Central memory CD8-positive, alpha-beta T cell (primary cell): ENCODE data around the gene DDX52.

ENCODE experiments used
- ATAC-seq: fragments of 150-1000 bp; cut with Tn5 transposase; replicated peaks from 2 replicates; pipeline ENCODE4 v1.10.0; 2022; ENCODE audit warnings: mild to moderate bottlenecking, moderate FRiP score, moderate number of reproducible peaks; ENCODE audit not compliant: poor library complexity, severe bottlenecking; ENCODE audit errors: extremely low read depth
- DNase-seq, 2 donors: peaks; one replicate each; pipeline ENCODE4 v3.0.0; 2021; ENCODE audit warnings: low spot score in 2 of 2
- H3K27ac Mint-ChIP-seq: one replicate; pipeline ENCODE4 v1.8.0; 2022; ENCODE audit warnings: low read depth, mild to moderate bottlenecking, moderate library complexity, mixed read lengths
- H3K27me3 Mint-ChIP-seq: one replicate; pipeline ENCODE4 v1.8.0; 2022; ENCODE audit warnings: mixed read lengths
- H3K36me3 Mint-ChIP-seq: one replicate; pipeline ENCODE4 v1.8.0; 2022; ENCODE audit warnings: mild to moderate bottlenecking, moderate library complexity, mixed read lengths; ENCODE audit not compliant: insufficient read depth
- H3K4me1 Mint-ChIP-seq: one replicate; pipeline ENCODE4 v1.8.0; 2022; ENCODE audit warnings: mixed read lengths
- H3K4me3 Mint-ChIP-seq: one replicate; pipeline ENCODE4 v1.8.0; 2022; ENCODE audit warnings: mild to moderate bottlenecking, moderate library complexity, mixed read lengths
- H3K9me3 Mint-ChIP-seq: one replicate; pipeline ENCODE4 v1.8.0; 2022; ENCODE audit warnings: mixed read lengths

The DDX52 gene

DNA sequence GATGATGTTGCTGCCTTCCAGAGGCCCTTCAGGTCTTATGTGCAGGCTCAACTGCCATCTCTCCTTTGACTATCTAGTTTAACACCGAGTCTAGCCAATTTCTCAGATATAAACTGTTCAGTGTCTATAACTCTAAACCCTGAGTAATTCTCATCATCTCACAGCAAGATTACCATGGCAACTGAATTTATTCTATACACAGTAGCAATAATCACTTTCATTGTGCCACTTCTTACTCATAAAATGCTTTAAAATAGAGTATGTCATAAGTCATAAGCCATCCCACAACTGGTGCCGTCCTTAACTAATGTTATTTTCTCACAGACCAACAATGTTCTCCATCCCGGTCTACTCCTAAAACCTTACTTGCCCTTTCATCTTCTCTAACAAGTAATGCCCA is 79.0 kb downstream of the DDX52 start:
- Mint-ChIP-seq H3K4me3 (no peak overlapping the region), H3K36me3 (peaks cover 65% of the 10 kb centered on the region), H3K27ac (no peak overlapping the region), H3K4me1 (peaks cover 27% of the 10 kb centered on the region), H3K9me3 (no peaks in the 10 kb centered on the region), H3K27me3 (no peaks in the 10 kb centered on the region)
- ATAC-seq (no peak), DNase-seq (no peak)

DNA sequence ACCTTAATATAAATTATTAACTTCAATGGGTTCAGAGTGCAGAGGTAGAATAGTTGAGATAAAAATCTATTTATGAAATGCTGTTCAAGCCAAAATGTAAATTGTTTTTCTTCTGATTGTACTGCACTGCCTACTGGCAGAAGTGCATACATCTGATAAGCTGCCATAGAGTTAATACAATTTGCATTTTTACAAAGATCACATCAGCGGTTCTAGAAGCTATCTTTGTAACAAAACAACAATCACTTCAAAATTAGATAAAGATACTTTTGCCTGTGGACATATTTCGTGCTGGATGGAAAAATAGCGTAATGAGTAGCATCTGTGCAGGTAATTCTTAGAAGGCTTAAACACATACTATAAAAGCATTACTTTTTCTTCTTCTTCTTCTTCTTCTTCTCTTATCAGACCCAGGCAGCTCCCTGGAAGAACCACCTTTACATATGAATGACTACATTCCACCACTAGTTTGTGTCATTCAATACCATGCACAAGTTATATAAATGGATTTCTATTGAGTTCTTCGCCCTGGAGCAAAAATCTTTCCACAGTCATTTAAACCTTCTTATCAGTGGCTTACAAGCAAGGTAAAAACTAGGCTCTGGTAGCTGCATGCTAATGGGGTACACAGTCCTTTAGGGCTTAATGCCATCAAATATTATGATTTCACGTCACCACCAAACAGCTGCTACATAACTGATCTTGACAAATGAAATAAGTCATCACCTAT is 81.1 kb downstream of the DDX52 start:
- ATAC-seq (no peak), DNase-seq (no peak)
- Mint-ChIP-seq H3K36me3 (peaks cover 64% of the 10 kb centered on the region), H3K4me3 (no peak overlapping the region), H3K9me3 (no peaks in the 10 kb centered on the region), H3K4me1 (peaks cover 28% of the 10 kb centered on the region), H3K27me3 (no peaks in the 10 kb centered on the region), H3K27ac (no peak overlapping the region)
